Effector CD8-positive, alpha-beta T cell (primary cell): ENCODE results near the gene MARVELD3.

Source experiments
- DNase-seq: peaks from one replicate; lab custom pipeline; 2025; lab: John Stamatoyannopoulos, UW

MARVELD3 gene

DNA sequence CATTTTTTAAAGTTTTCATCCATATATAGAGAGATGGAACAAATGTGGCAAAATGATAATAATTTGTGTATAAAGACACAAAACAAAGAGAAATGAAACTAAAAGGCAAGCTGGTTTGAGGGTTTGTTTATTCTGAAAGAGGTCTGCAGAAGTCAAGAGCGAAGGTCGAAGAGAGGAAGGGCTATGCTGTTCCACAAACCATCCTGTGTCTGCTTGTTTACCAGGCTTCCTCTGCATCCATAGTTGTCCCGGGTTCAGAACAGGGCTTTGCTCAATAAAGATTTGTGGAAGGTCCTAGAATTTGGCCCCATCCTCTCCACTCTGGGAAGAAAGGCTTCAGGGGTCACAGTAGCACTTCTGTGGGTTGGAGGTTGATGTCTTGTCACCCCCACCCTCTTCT is 2.4 kb upstream of the MARVELD3 start:
- DNase-seq: no peak

DNA sequence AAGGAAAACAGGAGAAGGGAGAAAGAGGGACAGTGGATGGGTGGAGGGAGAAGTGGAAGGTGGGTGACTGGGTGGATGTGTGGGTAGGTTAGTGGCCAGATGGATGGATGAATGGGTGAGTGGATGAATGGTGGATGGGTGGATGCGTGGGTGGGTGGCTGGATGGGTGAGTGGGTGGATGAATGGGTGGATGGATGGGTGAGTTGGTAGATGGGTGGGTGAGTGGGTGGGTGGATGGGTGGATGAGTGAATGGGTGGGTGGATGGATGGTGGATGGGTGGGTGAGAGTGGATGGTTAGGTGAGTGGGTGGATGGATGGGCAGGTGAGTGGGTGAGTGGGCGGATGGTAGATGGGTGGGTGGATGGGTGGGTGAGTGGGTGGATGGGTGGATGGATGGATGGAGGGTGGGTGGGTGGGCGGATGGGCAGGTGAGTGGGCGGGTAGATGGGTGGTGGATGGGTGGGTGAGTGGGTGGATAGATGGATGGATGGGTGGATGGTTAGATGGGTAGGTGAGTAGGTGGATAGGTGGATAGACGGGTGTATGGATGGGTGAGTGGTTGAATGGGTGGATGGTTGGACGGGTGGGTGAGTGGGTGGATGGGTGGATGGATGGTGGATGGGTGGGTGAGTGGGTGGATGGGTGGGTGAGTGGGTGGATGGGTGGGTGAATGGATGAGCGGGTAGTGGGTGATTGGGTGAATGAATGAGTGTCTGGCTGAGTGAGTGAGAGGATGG is 702 bp upstream of the MARVELD3 start:
- DNase-seq: no peak

DNA sequence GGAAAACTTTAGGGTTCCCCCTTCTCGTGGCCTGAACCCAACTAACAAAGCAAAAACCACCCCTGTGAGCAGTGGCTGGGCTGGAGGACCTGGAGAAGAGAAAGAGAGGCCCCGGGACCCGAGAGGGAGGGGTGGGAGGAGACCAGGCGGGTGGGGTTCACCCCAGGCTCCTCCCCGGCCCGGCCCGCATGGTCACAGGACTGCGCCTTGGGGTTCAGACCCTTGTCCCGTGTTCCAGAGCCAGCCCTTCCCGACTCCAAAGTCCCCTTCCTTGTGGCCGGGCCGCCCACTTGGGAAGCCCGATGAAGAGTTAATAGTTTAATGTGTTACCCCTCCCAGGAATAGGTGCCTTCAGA is 852 bp downstream of the MARVELD3 start:
- no peak for DNase-seq

DNA sequence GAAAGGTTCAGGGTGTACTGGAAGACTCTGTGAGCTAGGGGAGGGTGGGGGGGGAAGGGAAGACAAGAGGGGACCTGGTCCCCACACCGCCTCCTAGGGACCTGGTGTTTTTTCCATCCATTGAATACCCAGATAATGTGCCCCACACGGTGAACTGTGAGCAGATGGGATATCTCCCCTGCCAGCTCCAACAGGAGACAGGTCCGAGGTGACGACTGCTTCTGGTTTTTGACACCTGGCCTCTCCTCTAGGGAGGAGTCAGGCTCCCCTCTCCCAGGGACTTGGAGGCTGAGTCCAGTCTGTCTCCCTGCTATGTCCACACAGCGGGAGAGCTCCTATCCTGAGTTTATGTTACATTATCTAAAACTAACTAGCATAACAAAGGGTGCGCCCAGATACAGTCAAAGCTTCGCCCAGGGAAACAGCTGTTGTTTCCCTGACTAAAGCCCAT is 1.8 kb downstream of the MARVELD3 start:
- no peak for DNase-seq

DNA sequence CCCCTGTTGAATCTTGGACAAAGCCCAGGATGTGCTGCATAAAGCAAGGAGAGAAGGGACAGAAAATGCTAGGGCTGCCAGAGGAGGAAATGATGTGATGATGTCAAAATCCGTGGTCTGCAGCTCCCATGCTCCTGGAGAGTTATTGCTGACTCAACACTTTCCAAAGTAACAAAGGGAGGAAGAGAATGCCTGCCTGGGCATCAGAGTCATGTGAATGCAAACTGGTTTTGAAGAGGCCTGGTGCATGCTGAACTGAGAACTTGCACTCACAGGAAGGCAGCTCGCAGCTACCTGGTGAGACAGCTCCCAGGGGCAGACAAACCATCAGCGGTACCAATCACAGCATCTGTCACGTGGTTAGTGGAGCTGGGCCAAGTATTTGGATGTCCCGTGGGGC is 2.8 kb downstream of the MARVELD3 start:
- no peak for DNase-seq

DNA sequence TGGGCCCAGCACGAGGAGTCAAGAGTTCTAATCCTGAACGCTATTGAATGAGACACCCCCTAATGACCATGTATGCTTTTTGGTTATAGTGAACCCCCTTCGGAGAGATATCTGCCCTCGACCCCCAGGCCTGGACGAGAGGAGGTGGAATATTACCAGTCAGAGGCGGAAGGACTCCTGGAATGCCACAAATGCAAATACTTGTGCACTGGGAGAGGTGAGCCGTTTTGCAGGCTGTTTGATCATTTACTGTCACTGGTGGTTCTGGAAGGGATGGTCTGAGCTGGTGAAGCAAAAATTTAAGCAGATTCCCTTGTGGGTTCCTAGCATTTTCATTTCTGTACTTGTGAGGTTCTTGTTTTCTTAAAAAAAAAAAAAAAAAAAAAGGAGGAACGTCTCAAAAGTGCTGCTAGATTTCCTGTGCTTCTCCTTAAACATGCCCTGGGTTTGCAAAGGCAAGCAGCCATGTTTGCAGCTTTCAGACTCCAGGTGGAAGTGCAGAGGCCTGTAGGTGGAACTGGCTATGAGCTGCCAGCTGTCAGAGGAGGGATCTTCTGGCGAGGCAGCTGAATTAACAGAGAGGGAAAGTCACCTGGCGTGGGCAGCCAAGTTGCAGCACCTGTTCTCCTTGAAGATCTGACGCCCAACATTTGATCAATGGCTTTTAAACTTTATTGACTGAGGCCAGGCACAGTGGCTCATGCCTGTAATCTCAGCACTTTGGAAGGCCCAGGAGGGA is 3.5 kb downstream of the MARVELD3 start:
- DNase-seq: no peak

DNA sequence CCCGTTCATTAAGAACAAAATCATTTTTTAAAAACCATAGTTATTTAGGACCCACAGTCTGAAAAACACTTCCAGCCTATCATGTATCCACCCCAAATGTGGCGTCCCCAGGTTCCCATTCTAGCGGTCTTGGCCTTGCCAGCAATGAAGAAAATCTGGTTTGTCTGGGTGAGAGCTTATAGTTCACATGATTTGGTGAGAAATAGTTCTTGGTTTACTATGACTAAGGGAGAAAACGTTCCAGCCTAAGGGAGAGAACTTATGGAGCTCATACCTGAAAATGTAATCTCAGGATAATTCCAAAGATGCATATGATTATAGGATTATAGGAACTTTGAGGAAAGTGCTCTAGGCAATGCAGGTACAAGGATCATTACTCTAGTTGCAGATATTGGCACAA is 4.8 kb downstream of the MARVELD3 start:
- DNase-seq: no peak

DNA sequence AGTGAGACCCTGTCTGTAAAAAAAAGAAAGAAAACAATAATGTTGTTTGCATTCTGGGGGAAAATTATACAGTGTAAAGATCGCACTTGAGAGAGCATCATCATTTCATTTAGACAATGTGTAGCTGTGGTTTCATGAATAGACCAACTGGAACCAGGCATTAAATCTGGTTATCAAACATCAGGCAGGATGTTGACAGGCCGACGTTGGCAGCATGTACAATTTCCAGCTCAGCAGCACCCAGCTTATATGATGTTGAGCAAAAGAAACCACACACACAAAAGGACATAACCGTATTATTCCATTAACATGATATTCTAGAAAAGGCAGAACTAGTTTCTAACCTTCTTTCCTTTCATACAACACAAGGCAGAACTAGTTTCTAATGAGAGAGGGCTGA is 5.8 kb downstream of the MARVELD3 start:
- DNase-seq: no peak

DNA sequence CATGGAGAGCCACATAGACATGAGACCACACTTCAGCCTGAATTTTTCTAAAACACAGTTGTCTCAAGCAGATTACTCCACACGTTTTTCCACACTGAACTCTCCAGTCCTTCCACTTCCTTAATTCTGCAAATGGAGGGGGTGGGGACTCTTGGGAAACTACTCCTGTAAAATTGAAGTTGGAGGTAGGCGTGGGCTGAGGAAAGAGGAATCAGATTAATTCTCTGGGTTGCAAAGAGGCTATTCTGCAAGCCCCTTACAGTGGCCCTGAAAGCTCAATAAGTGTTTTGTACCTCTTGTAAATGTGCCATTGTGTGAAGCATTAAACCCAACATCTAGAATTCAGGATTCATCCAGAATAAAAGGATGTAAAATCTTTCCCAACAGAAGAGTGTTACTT is 9.6 kb downstream of the MARVELD3 start:
- DNase-seq: no peak

DNA sequence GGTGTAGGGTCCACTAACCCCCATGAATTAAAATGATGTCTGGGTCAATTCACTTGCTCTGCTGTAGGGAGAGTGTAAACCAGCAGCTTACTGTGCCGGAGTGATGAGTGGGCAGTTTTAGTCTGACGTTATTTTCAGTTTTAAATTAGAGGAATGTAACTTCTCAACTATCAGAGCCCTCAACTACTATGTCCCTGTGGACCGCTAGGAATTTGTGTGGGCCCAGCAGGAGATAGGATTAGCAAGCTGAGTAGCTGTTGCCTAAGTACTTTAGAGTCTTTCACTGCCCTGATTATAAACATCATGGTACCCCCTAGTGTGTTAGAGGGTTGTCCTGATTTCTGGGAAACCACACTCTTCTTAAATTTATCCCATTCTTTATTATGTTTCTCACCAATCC is 11.4 kb downstream of the MARVELD3 start:
- DNase-seq: no peak

DNA sequence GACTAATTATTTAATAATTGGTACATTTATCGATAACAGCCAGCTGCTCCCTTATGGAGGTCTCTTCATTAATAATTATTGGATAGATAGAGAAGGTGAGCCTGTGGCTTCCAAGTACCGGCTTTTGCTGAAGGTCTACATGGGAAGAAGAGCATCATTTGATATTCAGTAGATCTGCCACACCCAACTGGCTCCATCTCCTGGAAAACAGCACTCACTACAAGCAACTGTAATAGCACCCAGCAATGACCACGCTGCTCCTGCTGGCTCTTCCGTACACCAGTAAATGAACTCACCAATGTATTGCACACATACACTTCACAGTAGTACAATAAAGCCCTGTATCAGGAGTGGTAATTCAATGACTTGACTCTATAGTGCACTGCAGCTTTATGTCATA is 19.5 kb downstream of the MARVELD3 start:
- no peak for DNase-seq

DNA sequence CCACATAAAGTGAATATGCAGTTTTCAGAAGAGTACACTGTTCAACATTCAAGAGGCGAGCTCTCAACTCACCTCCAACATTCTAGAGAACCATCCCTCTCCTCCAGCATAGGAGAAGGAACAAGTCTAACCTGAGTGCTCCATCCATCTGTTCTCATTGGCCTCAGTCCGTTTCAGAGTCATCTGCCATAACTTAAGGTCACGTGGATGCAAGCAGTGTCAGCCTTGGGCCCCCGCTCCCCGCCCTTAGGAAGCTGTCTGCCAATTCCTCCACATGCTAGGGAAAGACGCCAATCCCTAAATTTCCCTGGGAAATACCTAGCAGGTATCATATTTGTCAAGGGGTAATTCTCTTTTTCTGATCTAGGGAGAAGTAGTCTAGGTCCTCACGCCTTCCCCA is 21.4 kb downstream of the MARVELD3 start:
- no peak for DNase-seq

DNA sequence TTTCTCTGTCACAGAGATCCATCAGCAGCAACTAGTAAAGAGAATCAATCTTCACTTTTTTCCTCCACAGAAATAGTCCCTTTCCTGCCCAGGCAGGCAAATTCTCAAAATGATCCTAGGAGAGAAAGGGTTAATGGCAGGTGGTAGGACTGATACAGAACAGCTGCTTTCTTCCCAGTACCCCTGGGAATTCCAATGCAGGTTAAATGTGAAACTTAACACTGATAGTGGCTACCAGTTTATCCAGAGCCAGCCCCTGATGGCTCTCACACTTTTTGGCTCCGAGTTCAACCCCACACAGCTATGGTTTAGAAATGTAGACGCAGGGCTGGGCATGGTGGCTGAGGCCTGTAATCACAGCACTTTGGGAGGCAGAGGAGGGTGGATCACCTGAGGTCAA is 22.2 kb downstream of the MARVELD3 start:
- DNase-seq: no peak

DNA sequence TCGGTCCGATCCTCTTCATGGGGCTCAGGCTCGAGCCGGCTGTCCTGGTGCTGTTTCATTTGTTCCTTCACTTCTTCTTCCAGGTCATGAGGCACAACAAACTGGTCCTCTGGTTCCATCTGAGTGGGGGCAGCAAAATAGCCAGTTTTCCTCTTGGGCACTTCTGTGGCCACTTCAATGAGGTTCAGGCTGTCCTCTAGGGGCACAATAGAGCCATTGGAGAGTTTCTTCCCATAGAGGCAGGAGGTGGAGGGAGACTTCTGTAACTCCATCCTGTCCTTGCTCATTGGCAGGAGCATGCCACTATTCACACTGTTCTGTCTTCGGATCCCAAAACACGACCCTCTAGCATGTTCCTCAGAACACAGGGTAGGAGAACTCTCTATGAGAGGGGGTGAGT is 22.9 kb downstream of the MARVELD3 start:
- no peak for DNase-seq

DNA sequence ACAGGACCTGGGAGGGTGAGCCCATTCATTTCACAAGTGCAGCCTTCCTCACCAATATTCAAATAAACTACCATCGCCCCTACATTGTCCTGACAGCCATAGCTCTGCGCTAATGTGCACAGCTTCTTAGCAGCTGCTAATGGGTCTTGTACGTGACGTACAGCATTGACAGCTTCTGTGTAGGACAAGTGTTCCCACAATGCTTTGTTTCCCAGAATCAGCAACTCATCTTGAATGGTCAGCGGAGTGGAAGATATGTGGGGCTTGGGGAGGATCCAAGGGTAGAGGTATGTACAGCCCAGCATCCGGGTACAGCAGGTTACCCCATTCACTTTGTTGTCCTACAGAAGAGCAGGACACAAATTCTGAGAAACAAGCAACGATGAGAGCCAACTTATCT is 23.7 kb downstream of the MARVELD3 start:
- DNase-seq: no peak

DNA sequence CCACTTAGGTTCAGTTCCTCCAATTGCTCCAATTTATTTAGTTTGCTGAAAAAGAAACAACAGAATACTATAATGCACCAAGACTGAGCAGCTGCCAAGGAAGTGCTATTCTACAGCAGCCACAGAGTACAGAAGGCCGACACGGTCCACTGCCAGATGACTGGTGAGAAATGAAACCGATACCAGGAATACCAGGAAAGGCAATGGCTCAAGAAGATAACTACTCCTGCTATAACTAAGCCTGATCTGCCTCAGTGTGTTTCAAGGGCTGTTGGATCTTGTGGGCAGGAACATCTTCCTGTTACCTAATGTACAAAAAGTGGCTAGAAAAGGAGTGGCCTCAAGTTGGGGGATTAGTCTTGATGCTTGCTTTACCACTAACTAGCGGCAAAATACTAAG is 32.8 kb downstream of the MARVELD3 start:
- no peak for DNase-seq

DNA sequence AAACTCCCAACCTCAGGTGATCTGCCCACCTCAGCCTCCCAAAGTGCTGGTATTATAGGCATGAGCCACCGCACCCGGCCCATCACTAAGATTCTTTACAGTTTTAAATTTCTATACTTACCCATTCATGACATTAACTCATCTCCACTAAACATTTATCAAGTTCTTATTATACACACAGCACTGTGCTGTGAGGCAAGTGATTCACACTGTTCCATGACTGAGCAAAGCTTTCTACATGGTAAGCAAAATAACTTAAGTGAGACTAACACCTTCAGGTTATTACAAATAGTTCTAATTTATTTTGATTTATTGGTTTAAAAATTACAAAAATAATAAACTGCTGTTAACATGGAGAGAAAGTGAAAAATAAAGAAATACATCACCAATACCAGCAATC is 33.5 kb downstream of the MARVELD3 start:
- no peak for DNase-seq

DNA sequence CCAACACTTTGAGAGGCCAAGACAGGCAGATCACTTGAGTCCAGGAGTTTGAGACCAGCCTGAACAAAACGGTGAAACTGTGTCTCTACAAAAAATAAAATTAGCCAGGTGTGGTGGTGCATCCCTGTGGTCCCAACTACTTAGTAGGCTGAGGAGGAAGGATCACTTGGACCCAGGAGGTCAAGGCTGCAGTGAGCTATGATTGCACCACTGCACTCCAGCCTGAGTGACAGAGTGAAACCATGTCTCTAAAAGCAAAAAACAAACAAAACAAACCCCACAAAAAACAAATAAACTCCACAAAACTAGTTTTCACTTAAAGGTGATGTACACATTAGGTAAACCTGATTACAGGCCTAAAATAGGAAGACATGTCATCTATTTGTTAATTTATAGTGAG is 40.3 kb downstream of the MARVELD3 start:
- DNase-seq: no peak

DNA sequence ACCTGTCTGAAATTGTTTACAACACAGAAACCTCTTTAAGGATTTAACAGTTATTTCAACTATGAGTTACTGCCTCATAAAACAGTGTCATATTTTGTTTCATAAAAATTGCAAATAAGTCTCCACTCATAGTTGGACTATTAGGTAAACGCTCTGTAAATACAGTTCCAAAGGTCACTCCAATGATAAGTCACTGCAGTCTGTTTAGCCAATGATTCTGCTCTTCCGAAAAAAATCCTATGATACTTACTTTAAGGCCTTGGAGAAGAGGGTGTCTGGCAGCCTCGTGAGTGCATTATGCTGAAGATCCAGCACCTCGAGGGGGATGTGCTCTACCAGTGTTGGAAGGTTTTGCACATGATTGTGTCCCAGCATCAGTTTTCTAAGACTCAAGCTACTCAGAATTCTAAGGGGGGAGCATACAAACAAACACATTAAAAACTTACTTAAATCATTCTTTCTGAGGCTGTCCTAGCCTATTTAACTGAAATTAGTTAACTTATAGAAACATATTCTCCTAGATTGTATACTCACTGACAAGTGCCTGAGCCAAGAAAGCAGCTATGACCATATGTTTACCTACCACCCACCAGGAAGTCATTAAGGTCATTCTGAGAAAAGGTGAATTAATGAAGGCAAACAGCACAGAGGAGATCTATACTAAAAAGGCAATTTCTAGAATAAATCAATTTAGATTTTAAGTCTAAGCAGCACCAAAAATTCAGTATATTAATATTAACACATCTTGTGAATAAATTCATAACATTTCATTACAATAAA is 41.1 kb downstream of the MARVELD3 start:
- no peak for DNase-seq

DNA sequence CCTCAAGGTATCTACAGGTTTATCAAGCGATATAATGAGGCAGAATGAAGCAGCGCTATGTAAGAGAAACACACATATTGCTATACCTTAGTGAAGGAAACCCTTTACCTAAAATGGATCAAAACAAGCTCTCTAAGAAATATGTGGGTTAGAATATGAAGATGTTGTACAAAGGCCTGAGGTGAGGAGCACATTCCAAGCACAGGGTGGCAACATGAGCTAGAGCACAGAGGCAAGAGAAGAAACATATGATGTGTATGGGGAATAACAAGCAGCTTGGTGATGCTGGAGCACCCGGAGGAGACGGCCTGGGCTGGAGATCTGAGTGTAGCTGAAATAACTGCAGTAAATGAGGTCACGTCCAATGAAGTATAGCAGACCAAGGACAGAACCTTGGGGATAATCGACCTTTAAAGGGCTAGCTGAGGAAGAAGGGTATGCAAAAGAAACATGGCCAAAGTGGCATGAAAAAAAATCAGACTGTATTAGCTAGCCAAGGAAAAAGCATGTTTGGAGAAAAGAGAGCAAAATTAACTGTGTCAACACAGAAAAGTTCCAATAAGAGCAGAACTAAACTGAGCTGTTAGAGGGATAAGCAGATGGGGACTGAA is 44.0 kb downstream of the MARVELD3 start:
- DNase-seq: no peak

DNA sequence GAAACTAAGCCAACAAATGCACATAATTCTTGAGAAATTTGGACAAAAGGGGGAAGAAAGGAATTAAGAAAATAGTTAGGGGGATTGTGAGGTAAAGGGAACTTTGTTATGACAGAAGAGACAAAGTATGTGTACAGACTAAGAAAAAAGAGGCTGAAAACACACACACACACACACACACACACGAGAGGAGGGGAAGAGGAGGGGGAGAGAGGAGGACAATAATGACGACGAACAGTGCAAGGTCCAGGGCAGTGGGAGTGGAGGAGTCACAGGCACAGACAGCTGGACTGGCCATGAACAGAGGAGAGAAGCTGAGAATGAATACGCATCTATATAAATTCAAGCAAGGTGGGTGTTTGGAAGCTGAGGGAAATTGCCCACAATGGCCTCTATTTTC is 44.6 kb downstream of the MARVELD3 start:
- DNase-seq: no peak

DNA sequence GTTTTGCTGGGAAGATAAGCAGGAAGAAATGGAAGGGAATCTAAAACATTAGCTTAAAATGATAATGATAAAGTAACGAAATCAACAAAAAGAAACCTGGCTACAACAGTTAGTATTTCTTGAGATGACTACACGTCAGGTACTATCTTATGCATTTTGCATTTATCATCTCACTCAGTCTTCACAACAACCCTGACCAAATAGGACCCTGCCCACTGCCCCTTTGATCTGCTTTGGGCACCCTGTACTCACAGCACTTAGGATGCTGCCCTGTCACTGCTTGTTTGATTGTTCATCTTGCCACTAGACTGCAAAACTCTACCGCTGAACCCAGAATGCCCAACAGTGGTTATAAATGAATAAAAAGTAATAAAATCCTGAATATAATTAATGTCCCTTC is 45.2 kb downstream of the MARVELD3 start:
- DNase-seq: no peak

DNA sequence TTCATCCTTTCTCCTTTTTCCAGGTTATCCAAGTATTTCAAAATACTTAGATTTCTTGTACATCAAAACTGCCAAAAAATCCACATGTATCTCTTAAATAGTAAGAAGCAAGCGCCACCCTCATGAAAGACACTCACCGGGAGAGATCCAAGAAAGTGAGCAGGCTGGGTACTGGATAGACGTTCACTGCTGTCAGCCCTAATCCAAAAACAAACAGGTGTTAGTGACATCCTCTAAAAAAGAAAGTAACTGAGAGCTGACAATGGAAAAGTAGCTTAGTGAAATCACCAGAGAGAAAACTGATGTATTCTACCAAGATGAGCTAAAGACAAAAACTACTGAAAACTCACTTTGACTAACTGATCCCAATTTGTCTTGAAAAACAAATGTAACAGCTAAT is 46.1 kb downstream of the MARVELD3 start:
- no peak for DNase-seq
